Ovary (tissue), 9 donors: Measurements from ENCODE around the gene DISC1. TPM values are rescaled to one million over a fixed set of nuclear protein-coding genes. Genes with fewer than 3 reads are reported as not detected.

Source experiments
- DNase-seq, 5 donors: peaks; one replicate each; pipeline ENCODE4 v3.0.0-alpha.2; 2019 to 2020
- H3K27ac ChIP-seq, 2 donors: fragments of 200-600 bp; one replicate each; pipeline versions ENCODE4 v1.5.1 to v1.8.0; 2019 to 2022
- H3K27me3 ChIP-seq: fragments of 200-600 bp; one replicate; pipeline ENCODE4 v1.8.0; 2022
- H3K36me3 ChIP-seq: fragments of 200-600 bp; sonication (generic); one replicate; pipeline ENCODE4 v1.5.1; 2019
- H3K4me1 ChIP-seq: one replicate; pipeline ENCODE4 v1.8.1; 2013; ENCODE audit warnings: mild to moderate bottlenecking, moderate library complexity; ENCODE audit not compliant: insufficient read depth
- H3K4me3 ChIP-seq: fragments of 200-600 bp; sonication (generic); one replicate; pipeline ENCODE4 v1.5.1; 2017
- H3K9me3 ChIP-seq, 2 donors: fragments of 200-600 bp in 1 of 2; sonication (generic) in 1 of 2; one replicate each; pipeline versions ENCODE4 v1.5.1 to v1.8.1; 2013 to 2019; ENCODE audit warnings: mild to moderate bottlenecking in 1 of 2, moderate library complexity in 1 of 2
- CTCF ChIP-seq, 3 donors: fragments of 450-650 bp in 2 of 3; fragments of 200-600 bp in 1 of 3; IDR thresholded peaks; one replicate each; pipeline versions ENCODE4 v1.5.1 to v1.8.0; 2016 to 2022; ENCODE audit warnings: antibody characterized with exemption in 3 of 3, mild to moderate bottlenecking in 1 of 3
- EP300 ChIP-seq: sonication (generic); formaldehyde crosslinking; IDR thresholded peaks from one replicate; pipeline ENCODE4 v1.6.1; 2017; ENCODE audit warnings: antibody characterized with exemption
- POLR2A ChIP-seq: fragments of 450-650 bp; IDR thresholded peaks from one replicate; pipeline ENCODE4 v1.6.1; 2017; ENCODE audit warnings: antibody characterized with exemption, mild to moderate bottlenecking, moderate library complexity
- WGBS, 3 donors: extraction: QIAGEN DNeasy Blood & Tissue Kit in 1 of 3; methylation state at CpG; one replicate each; pipeline versions ENCODE4 v1.1.5 to v1.1.7; 2013 to 2017; 5-methylcytosine and 5-hydroxymethylcytosine counted together
- intact Hi-C, 4 donors: fragments of 100-400 bp; cut with DNase I; formaldehyde crosslinking; loops; one replicate each; pipeline versions ENCODE4 v1.11.0 to v1.15.1; 2022 to 2023
- polyA plus RNA-seq, 2 donors: library from polyadenylated mRNA; stranded (reverse); fragments of 200-250 nt in 1 of 2; fragments of 350-450 nt in 1 of 2; fragmentation: Illumina TruSeq in 1 of 2; extraction: RNeasy Lipid Tissue Mini Kit (QIAGEN cat#74804) in 1 of 2; gene quantifications; one replicate each; pipeline ENCODE4 v1.2.3, GENCODE V29; 2013 to 2014
- small RNA-seq: library from RNA; depleted of rRNA; stranded (forward); fragments of <200 nt; gene quantifications from one replicate; pipeline ENCODE3, GENCODE V24; 2016
- total RNA-seq, 7 donors: library from RNA; depleted of rRNA in 2 of 7; stranded (reverse); fragments of >200 nt in 2 of 7; fragmentation: NEBNext Ultra II Directional in 3 of 7; extraction: Animal tissue kit (Norgen Biotek cat#: 25700) in 3 of 7; gene quantifications; one replicate each; pipeline versions ENCODE4 v1.1.0 to v1.2.4, GENCODE V29; 2016 to 2023
- donor health status: DM: no; HTN: no; CAD: no; lungs with moderate emphysema.
- donor health status: DM: no; HTN: no; CAD: no.
- donor health status: Bipolar disorder and iron deficiency.
- donor health status: DM: yes; HTN: yes; CAD: no.
- donor health status: DM: no; HTN: no; CAD: no.
- donor health status: DM: yes; HTN: yes; CAD: no.

The DISC1 gene
- total and polyA plus RNA-seq, 9 donors = 3.0 to 24.3 (median 13.0) TPM

DNA sequence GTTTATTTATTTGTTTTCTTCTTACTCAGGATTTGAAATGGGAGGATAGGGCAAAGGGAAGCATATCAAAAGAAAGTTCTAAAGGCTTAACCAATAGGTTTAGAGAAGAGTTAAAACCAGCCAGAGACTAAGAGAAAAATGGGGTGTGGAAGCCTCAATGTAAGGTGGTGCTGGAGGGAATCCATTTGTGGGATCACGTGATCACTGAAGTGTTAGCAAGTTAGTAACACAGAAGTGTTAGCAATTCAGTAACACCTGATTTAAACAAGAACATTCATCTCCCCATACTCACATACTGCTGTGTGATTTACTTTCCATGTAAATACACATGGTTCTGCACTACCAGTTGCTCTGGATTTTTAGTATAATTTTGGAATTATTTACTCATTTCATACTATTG lies 451.2 kb downstream of the DISC1 start:
- TF ChIP-seq POLR2A (no peak), EP300 (no peak), CTCF (IDR thresholded peaks at IDR 0.05) (no peak)

DNA sequence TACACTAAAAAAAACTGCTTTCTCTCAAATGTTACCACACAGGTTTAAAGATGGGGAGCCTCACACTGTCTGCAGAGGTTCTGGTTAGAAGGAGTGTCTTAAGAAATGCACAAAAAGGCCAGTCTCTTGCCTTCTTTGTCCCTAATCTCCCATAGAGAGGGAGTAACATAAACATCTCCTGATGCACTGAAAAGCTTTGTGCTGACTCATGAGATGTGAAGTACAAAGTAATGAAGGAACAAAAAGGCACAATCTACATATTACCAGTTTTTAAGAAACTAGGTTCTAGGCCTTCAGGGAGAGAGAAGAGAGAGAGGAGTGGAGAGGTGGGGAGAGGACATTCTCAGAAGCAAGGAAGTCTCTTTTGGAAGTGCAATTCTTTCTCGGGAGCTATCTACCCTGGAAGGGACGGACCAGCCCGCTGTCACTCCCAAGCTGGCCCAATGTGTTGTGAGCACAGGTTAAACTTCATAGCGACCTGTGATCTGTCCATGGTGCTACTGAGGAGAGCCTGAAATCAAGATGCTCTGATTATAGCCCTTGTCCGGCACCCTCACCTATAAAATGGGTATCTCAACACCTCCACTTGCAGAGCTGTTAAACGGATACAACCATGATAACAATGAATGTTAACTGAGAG lies 458.1 kb downstream of the DISC1 start:
- no peaks in the 10 kb centered on the region for H3K4me1 ChIP-seq
- no peak overlapping the region for H3K4me3 ChIP-seq
- no peak for TF ChIP-seq POLR2A
- TF ChIP-seq CTCF (IDR thresholded peaks at IDR 0.05) = no peak
- no peak for TF ChIP-seq EP300
- 61 to 70% (median 63%) methylated on average over 6 of the region's 6 CpGs for WGBS, 3 donors
- no peaks in the 10 kb centered on the region for H3K27me3 ChIP-seq
- intact Hi-C loops = no loop called here
- H3K27ac ChIP-seq = no peak overlapping the region
- H3K36me3 ChIP-seq = no peaks in the 10 kb centered on the region
- DNase-seq = no peak
- H3K9me3 ChIP-seq = no peaks in the 10 kb centered on the region

More for the DNA sequence above, 451.2 kb downstream of the DISC1 start:
- 80 to 91% (median 90%) methylated on average over 1 of the region's 1 CpG for WGBS, 3 donors
- Histone ChIP-seq H3K4me1 (no peaks in the 10 kb centered on the region), H3K27me3 (no peaks in the 10 kb centered on the region), H3K36me3 (no peaks in the 10 kb centered on the region), H3K4me3 (no peak overlapping the region), H3K9me3 (no peaks in the 10 kb centered on the region), H3K27ac (no peak overlapping the region)
- DNase-seq = no peak
- intact Hi-C loops = no loop called here

GRCh38 chr1:232090816-232091215 lies 464.2 kb downstream of the DISC1 start:
- intact Hi-C loops = no loop called here
- H3K27me3 ChIP-seq = no peaks in the 10 kb centered on the region
- no peak overlapping the region for H3K27ac ChIP-seq
- TF ChIP-seq POLR2A (no peak), EP300 (no peak), CTCF (IDR thresholded peaks at IDR 0.05) (no peak)
- no peak for DNase-seq
- no peaks in the 10 kb centered on the region for H3K9me3 ChIP-seq
- H3K36me3 ChIP-seq = no peaks in the 10 kb centered on the region
- H3K4me3 ChIP-seq = no peak overlapping the region
- H3K4me1 ChIP-seq = no peaks in the 10 kb centered on the region
- WGBS, 3 donors = 6 to 15% (median 10%) methylated on average over 3 of the region's 3 CpGs

Small RNA genes within 50 kb of the gene (small RNA-seq; reads per million reads assigned to genes)
- gene RF02102 = not detected
- gene RNU5A-5P = 0.15 reads per million

Other genes with a start within 250 kb of the DISC1 start
- gene EGLN1, start 204.5 kb upstream of the DISC1 start, total RNA-seq = 10 to 100 TPM; 26.3 to 52.0 (median 39.1) TPM
- gene EGLN1, start 204.5 kb upstream of the DISC1 start, polyA plus RNA-seq = 10 to 100 TPM; 18.5 to 47.4 TPM
- gene TSNAX, start 98.1 kb upstream of the DISC1 start, total RNA-seq = 10 to 100 TPM; 19.9 to 43.0 (median 40.7) TPM
- gene TSNAX, start 98.1 kb upstream of the DISC1 start, polyA plus RNA-seq = 10 to 100 TPM; 20.3 to 21.8 TPM